Measurements from ENCODE around the gene FAM110C. TPM values are rescaled to one million over a fixed set of nuclear protein-coding genes. Genes with fewer than 3 reads are reported as not detected.

FAM110C gene
- polyA plus RNA-seq, 1 donor (not counting 4 experiments of a cell fraction or from before 2014, with no cell fraction given) = 38.0 TPM

DNA sequence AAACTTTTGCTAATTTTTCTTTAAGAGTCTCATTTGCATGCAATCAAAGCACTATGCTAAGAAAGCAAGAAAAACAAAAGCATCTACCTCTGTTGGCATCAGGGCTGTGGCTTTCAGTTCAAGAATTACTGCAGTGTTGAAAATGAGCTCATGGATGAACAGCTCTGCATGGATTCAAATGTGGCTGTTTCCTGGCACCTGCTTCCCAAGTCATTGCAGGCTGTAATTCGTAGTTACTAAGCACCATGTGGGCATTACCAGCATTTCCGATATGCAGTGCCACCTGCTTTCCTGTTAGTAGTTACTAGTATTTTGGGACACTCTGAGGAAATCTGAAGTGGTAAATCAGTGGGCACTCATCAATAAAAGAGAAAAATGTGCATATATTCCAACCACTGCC lies 37.8 kb upstream of the FAM110C start:
- dilution Hi-C loops (cut with MboI; ENCODE audit: extremely low pct_ligation_motif_present, low sequenced_read_pairs) = no loop called here
- Histone ChIP-seq H3K4me2 (ENCODE audit: control insufficient read depth, extremely low read depth, insufficient read depth, low read depth, low read length) (no peak overlapping the region), H3K4me1 (ENCODE audit: control insufficient read depth, extremely low read depth, insufficient read depth, low read length) (no peaks in the 10 kb centered on the region), H3K9me3 (ENCODE audit: control insufficient read depth, low read depth, low read length) (no peaks in the 10 kb centered on the region), H3K27me3 (ENCODE audit: control insufficient read depth, extremely low read depth, insufficient read depth, low read length) (no peaks in the 10 kb centered on the region), H3K9ac (ENCODE audit: control insufficient read depth, extremely low read depth, insufficient read depth, low read length) (no peak overlapping the region), H3K9me1 (ENCODE audit: control insufficient read depth, extremely low read depth, insufficient read depth, low read length) (no peaks in the 10 kb centered on the region), H3K36me3 (ENCODE audit: control insufficient read depth in 2 of 2, extremely low read depth in 1 of 2, insufficient read depth in 2 of 2, low read length in 2 of 2) (no peaks in the 10 kb centered on the region), H2AFZ (ENCODE audit: control insufficient read depth, low read length) (no peak overlapping the region), H3K79me2 (ENCODE audit: control insufficient read depth, insufficient read depth, low read length) (no peaks in the 10 kb centered on the region), H3K4me3 (ENCODE audit: control insufficient read depth in 2 of 3, extremely low read depth in 1 of 3, insufficient read depth in 2 of 3, low read depth in 1 of 3, low read length in 3 of 3) (no peak overlapping the region), H3K27ac (ENCODE audit: control insufficient read depth, insufficient read depth, low read length) (no peak overlapping the region), H4K20me1 (ENCODE audit: control insufficient read depth, extremely low read depth, insufficient read depth, low read length) (no peaks in the 10 kb centered on the region)
- FAIRE-seq = no peak
- TF ChIP-seq CTCF (optimal IDR thresholded peaks at IDR 0.05 in 1 of 3, IDR thresholded peaks at IDR 0.05 in 1 of 3, conservative IDR thresholded peaks at IDR 0.05 in 1 of 3; ENCODE audit: extremely low read depth in 1 of 3, insufficient read depth in 2 of 3, low read length in 3 of 3) (no peak), EZH2 (IDR thresholded peaks at IDR 0.05; ENCODE audit: low read length) (no peak)
- DNase-seq (ENCODE audit: low read depth, low spot score) = no peak

- dilution Hi-C loops (cut with MboI; ENCODE audit: extremely low pct_ligation_motif_present, low sequenced_read_pairs) = no loop called here
- FAIRE-seq = no peak
Observed at GRCh38 chr2:80971-81736, 34.8 kb upstream of the FAM110C start.

More at GRCh38 chr2:80971-81736, 34.8 kb upstream of the FAM110C start:
- no peak for DNase-seq (ENCODE audit: low read depth, low spot score)
- H4K20me1 ChIP-seq (ENCODE audit: control insufficient read depth, extremely low read depth, insufficient read depth, low read length) = no peaks in the 10 kb centered on the region
- no peak overlapping the region for H3K27ac ChIP-seq (ENCODE audit: control insufficient read depth, insufficient read depth, low read length)
- H3K79me2 ChIP-seq (ENCODE audit: control insufficient read depth, insufficient read depth, low read length) = no peaks in the 10 kb centered on the region
- peak in 1 of 3 experiments; percentile 7 for TF ChIP-seq CTCF (optimal IDR thresholded peaks at IDR 0.05 in 1 of 3, IDR thresholded peaks at IDR 0.05 in 1 of 3, conservative IDR thresholded peaks at IDR 0.05 in 1 of 3; ENCODE audit: extremely low read depth in 1 of 3, insufficient read depth in 2 of 3, low read length in 3 of 3)
- no peak for TF ChIP-seq EZH2 (IDR thresholded peaks at IDR 0.05; ENCODE audit: low read length)
- H3K9me3 ChIP-seq (ENCODE audit: control insufficient read depth, low read depth, low read length) = no peaks in the 10 kb centered on the region
- no peaks in the 10 kb centered on the region for H3K9me1 ChIP-seq (ENCODE audit: control insufficient read depth, extremely low read depth, insufficient read depth, low read length)
- no peak overlapping the region for H2AFZ ChIP-seq (ENCODE audit: control insufficient read depth, low read length)
- H3K4me2 ChIP-seq (ENCODE audit: control insufficient read depth, extremely low read depth, insufficient read depth, low read depth, low read length) = no peak overlapping the region
- H3K4me1 ChIP-seq (ENCODE audit: control insufficient read depth, extremely low read depth, insufficient read depth, low read length) = no peaks in the 10 kb centered on the region
- no peak overlapping the region for H3K4me3 ChIP-seq (ENCODE audit: control insufficient read depth in 2 of 3, extremely low read depth in 1 of 3, insufficient read depth in 2 of 3, low read depth in 1 of 3, low read length in 3 of 3)
- H3K9ac ChIP-seq (ENCODE audit: control insufficient read depth, extremely low read depth, insufficient read depth, low read length) = no peak overlapping the region
- H3K36me3 ChIP-seq (ENCODE audit: control insufficient read depth in 2 of 2, extremely low read depth in 1 of 2, insufficient read depth in 2 of 2, low read length in 2 of 2) = no peaks in the 10 kb centered on the region
- no peaks in the 10 kb centered on the region for H3K27me3 ChIP-seq (ENCODE audit: control insufficient read depth, extremely low read depth, insufficient read depth, low read length)

All from keratinocyte (primary cell).